Measurements from ENCODE around the gene PRKCH. TPM values are rescaled to one million over a fixed set of nuclear protein-coding genes. Genes with fewer than 3 reads are reported as not detected.

Gene PRKCH
- total and polyA plus RNA-seq, 2 of the 13 experiments (the other 11 are each of a cell fraction or from before 2014, with no cell fraction given) = 0.48 to 1.3 TPM

GRCh38 chr14:61285364-61285763 lies 36.0 kb upstream of the PRKCH start (continued):
- no peak for TF ChIP-seq CSRNP2 (CRISPR knock-in tag; conservative IDR thresholded peaks at IDR 0.05; ENCODE audit: low read depth)
- TF ChIP-seq ZNF205 (CRISPR knock-in tag; IDR thresholded peaks at IDR 0.05) = no peak
- TF ChIP-seq GMEB2 (CRISPR knock-in tag; IDR thresholded peaks at IDR 0.05; ENCODE audit: low read depth) = no peak
- TF ChIP-seq TARDBP (CRISPR knock-in tag; IDR thresholded peaks at IDR 0.05) = no peak
- TF ChIP-seq MAFK (conservative IDR thresholded peaks at IDR 0.05 in 1 of 2, IDR thresholded peaks at IDR 0.05 in 1 of 2; ENCODE audit: low read length in 2 of 2) = no peak
- TF ChIP-seq ATRX (CRISPR knock-in tag; IDR thresholded peaks at IDR 0.05; ENCODE audit: borderline replicate concordance) = no peak
- no peak for TF ChIP-seq TFDP1 (CRISPR knock-in tag; IDR thresholded peaks at IDR 0.05; ENCODE audit: borderline replicate concordance)

- POLR2A ChIA-PET = no interaction called here
- Histone ChIP-seq H3K27ac (ENCODE audit: extremely low read length, insufficient read depth, low read length) (no peak overlapping the region), H3K79me2 (ENCODE audit: insufficient read depth, low read length) (no peaks in the 10 kb centered on the region), H3K4me2 (ENCODE audit: low read depth, low read length) (no peak overlapping the region), H3K27me3 (ENCODE audit: control insufficient read depth in 1 of 2, insufficient read depth in 2 of 2, low read length in 2 of 2) (no peaks in the 10 kb centered on the region; a peak in 1 of 5 replicates), H3K4me3 (replicated peaks in 1 of 3; ENCODE audit: insufficient read depth in 1 of 3, low read depth in 2 of 3, low read length in 3 of 3) (no peak overlapping the region), H3K4me1 (ENCODE audit: insufficient read depth, low read length) (peaks cover 24% of the 10 kb centered on the region), H4K20me1 (ENCODE audit: insufficient read depth, low read length) (no peaks in the 10 kb centered on the region), H3K9ac (ENCODE audit: insufficient read depth, low read depth, low read length) (no peak overlapping the region), H3K36me3 (replicated peaks in 1 of 2; ENCODE audit: control insufficient read depth in 1 of 2, insufficient read depth in 2 of 2, low read length in 2 of 2) (no peaks in the 10 kb centered on the region), H3K9me3 (ENCODE audit: low read length) (no peaks in the 10 kb centered on the region), H2AFZ (ENCODE audit: low read length) (no peak overlapping the region)
- in situ Hi-C loops (cut with HindIII; ENCODE audit: extremely low pct_ligation_motif_present, low pct_unique_long_range_greater_than_20kb) = loop anchor here (25.0 kb wide), 1 partner anchor 550 kb away; no protein-coding TSS in a partner anchor
- DNase-seq (ENCODE audit: low spot score) (no peak), ATAC-seq (no peak), FAIRE-seq (no peak)
- no TSS peak for BruUV-seq (replicated peaks)
- TF ChIP-seq DNMT1 (CRISPR knock-in tag; IDR thresholded peaks at IDR 0.05) (no peak), FOXK1 (CRISPR knock-in tag; IDR thresholded peaks at IDR 0.05; ENCODE audit: borderline replicate concordance, low read depth) (no peak), POLR2AphosphoS2 (IDR thresholded peaks at IDR 0.05; ENCODE audit: low read depth, low read length) (no peak), ZNF30 (CRISPR knock-in tag; IDR thresholded peaks at IDR 0.05) (no peak), RARA (CRISPR knock-in tag; IDR thresholded peaks at IDR 0.05) (no peak)
- CTCF ChIA-PET (ENCODE audit: low intra/inter-chr PET ratio, low total read pairs) = no interaction called here
- intact Hi-C loops (cut with micrococcal nuclease; ENCODE audit: unreplicated experiment) = no loop called here
- WGBS (ENCODE audit: low lambda C conversion rate) = 65% methylated on average over 7 of the region's 7 CpGs
Measured at GRCh38 chr14:61287196-61287595, 34.2 kb upstream of the PRKCH start.
